BE2C (cell line): ENCODE data around the gene ZCCHC17.

ENCODE experiments used
- DNase-seq: peaks from one replicate; pipeline ENCODE4 v3.0.0-alpha.2; 2020
- H3K27me3 ChIP-seq: fragments of 250-450 bp; sonication (Bioruptor Pico); 2 replicates; pipeline ENCODE4 v1.5.1; 2020; ENCODE audit warnings: mild to moderate bottlenecking
- H3K36me3 ChIP-seq: fragments of 250-450 bp; sonication (Bioruptor Pico); 2 replicates; pipeline ENCODE4 v1.5.1; 2020; ENCODE audit warnings: mild to moderate bottlenecking
- H3K4me1 ChIP-seq: fragments of 250-450 bp; sonication (Bioruptor Pico); 2 replicates; pipeline ENCODE4 v1.5.1; 2020
- H3K4me3 ChIP-seq: 2 replicates; pipeline ENCODE4 v1.5.1; 2011; ENCODE audit warnings: low read depth, low read length
- H3K9me3 ChIP-seq: fragments of 250-450 bp; sonication (Bioruptor Pico); 2 replicates; pipeline ENCODE4 v1.5.1; 2020
- CTCF ChIP-seq: IDR thresholded peaks from 2 replicates; pipeline ENCODE4 v1.5.1; 2012; ENCODE audit warnings: mild to moderate bottlenecking, low read depth, low read length

ZCCHC17 gene

GRCh38 chr1:31300193-31300592 is 3.4 kb downstream of the ZCCHC17 start:
- Histone ChIP-seq H3K27me3 (no peaks in the 10 kb centered on the region), H3K4me3 (no peak overlapping the region), H3K9me3 (no peaks in the 10 kb centered on the region), H3K4me1 (no peaks in the 10 kb centered on the region), H3K36me3 (no peaks in the 10 kb centered on the region; the same call in 1 of the 2 replicates)
- no peak for DNase-seq
- TF ChIP-seq CTCF, result no peak

- no peak for DNase-seq
- Histone ChIP-seq H3K4me3 (no peak overlapping the region), H3K36me3 (no peaks in the 10 kb centered on the region), H3K27me3 (no peaks in the 10 kb centered on the region), H3K9me3 (no peaks in the 10 kb centered on the region), H3K4me1 (no peaks in the 10 kb centered on the region)
- TF ChIP-seq CTCF, result no peak
Observed at GRCh38 chr1:31302709-31303441, 6.0 kb downstream of the ZCCHC17 start.

GRCh38 chr1:31306278-31306677 is 9.4 kb downstream of the ZCCHC17 start:
- DNase-seq, result no peak
- H3K27me3 ChIP-seq, result no peaks in the 10 kb centered on the region
- no peak for TF ChIP-seq CTCF
- H3K4me3 ChIP-seq, result no peak overlapping the region
- no peaks in the 10 kb centered on the region for H3K36me3 ChIP-seq
- H3K9me3 ChIP-seq, result no peaks in the 10 kb centered on the region
- no peaks in the 10 kb centered on the region for H3K4me1 ChIP-seq

GRCh38 chr1:31308036-31308435 is 11.2 kb downstream of the ZCCHC17 start:
- no peaks in the 10 kb centered on the region for H3K36me3 ChIP-seq
- no peaks in the 10 kb centered on the region for H3K4me1 ChIP-seq
- H3K4me3 ChIP-seq, result no peak overlapping the region
- no peak for TF ChIP-seq CTCF
- H3K9me3 ChIP-seq, result no peaks in the 10 kb centered on the region
- no peak for DNase-seq
- H3K27me3 ChIP-seq, result no peaks in the 10 kb centered on the region

GRCh38 chr1:31310198-31310597 is 13.4 kb downstream of the ZCCHC17 start:
- Histone ChIP-seq H3K4me3 (no peak overlapping the region), H3K4me1 (no peaks in the 10 kb centered on the region), H3K9me3 (no peaks in the 10 kb centered on the region), H3K36me3 (no peaks in the 10 kb centered on the region), H3K27me3 (no peaks in the 10 kb centered on the region)
- no peak for DNase-seq
- TF ChIP-seq CTCF, result no peak

GRCh38 chr1:31315902-31316301 is 19.1 kb downstream of the ZCCHC17 start:
- no peaks in the 10 kb centered on the region for H3K36me3 ChIP-seq
- no peaks in the 10 kb centered on the region for H3K9me3 ChIP-seq
- no peaks in the 10 kb centered on the region for H3K27me3 ChIP-seq
- H3K4me3 ChIP-seq, result no peak overlapping the region
- H3K4me1 ChIP-seq, result no peaks in the 10 kb centered on the region
- TF ChIP-seq CTCF, result no peak
- DNase-seq, result no peak
